HG02678 (cell line): ENCODE data around the gene GAA.
"Not testable (repeated sequence)": the region's sequence is repeated elsewhere in the genome, so short reads cannot be mapped to it uniquely, and the experiment has no call there.

Experiments
- ATAC-seq: cut with Tn5 transposase; IDR thresholded peaks from one replicate; pipeline ENCODE4 v1.9.1; 2021; ENCODE audit warnings: mild to moderate bottlenecking, moderate library complexity; ENCODE audit not compliant: unreplicated experiment

The GAA gene

GRCh38 chr17:80141463-80142165 lies 40.2 kb downstream of the GAA start:
- no peak for ATAC-seq

- ATAC-seq, result no peak
Measured at GRCh38 chr17:80142929-80143328, 41.5 kb downstream of the GAA start.

GRCh38 chr17:80145076-80146075 lies 44.0 kb downstream of the GAA start:
- ATAC-seq, result no peak

- peak; percentile 22 for ATAC-seq
Measured at GRCh38 chr17:80146121-80147034, 45.0 kb downstream of the GAA start.

- ATAC-seq, result peak; percentile 89
Measured at GRCh38 chr17:80147035-80147822, 45.8 kb downstream of the GAA start, which contains the start of gene EIF4A3. Gene EIF4A3 (minus strand): TSS chr17:80147128. CDS start chr17:80146961, 167 bp downstream.

GRCh38 chr17:80151333-80151732 lies 50.0 kb downstream of the GAA start:
- ATAC-seq, result no peak

- no peak for ATAC-seq
Measured at GRCh38 chr17:80152081-80152702, 50.8 kb downstream of the GAA start.

GRCh38 chr17:80153004-80153403 lies 51.6 kb downstream of the GAA start:
- peak; percentile 83 for ATAC-seq

GRCh38 chr17:80154166-80154565 lies 52.8 kb downstream of the GAA start:
- ATAC-seq, result no peak

- ATAC-seq, result not testable (repeated sequence)
Measured at GRCh38 chr17:80155600-80155999, 54.2 kb downstream of the GAA start.

- ATAC-seq, result no peak
Measured at GRCh38 chr17:80158846-80159245, 57.5 kb downstream of the GAA start.

GRCh38 chr17:80160536-80160935 lies 59.2 kb downstream of the GAA start:
- no peak for ATAC-seq

GRCh38 chr17:80163336-80163735 lies 62.0 kb downstream of the GAA start:
- no peak for ATAC-seq

GRCh38 chr17:80164185-80164584 lies 62.8 kb downstream of the GAA start:
- ATAC-seq, result no peak

- no peak for ATAC-seq
Measured at GRCh38 chr17:80166446-80166845, 65.1 kb downstream of the GAA start.

- ATAC-seq, result no peak
Measured at GRCh38 chr17:80168371-80168770, 67.0 kb downstream of the GAA start.

- no peak for ATAC-seq
Measured at GRCh38 chr17:80169107-80169506, 67.7 kb downstream of the GAA start.
